Progenitor cell of endocrine pancreas (in vitro differentiated cells): ENCODE results near the gene TFF2. TPM values are rescaled to one million over a fixed set of nuclear protein-coding genes. Genes with fewer than 3 reads are reported as not detected.

Experiments
- DNase-seq: peaks from one replicate; pipeline ENCODE4 v3.0.0; 2021; ENCODE audit warnings: low spot score; ENCODE audit not compliant: unreplicated experiment
- H3K27ac Mint-ChIP-seq: 2 replicates; pipeline ENCODE4 v1.8.0; 2021; ENCODE audit warnings: mild to moderate bottlenecking, moderate library complexity, mixed read lengths
- H3K27me3 Mint-ChIP-seq: 2 replicates; pipeline ENCODE4 v1.8.0; 2021; ENCODE audit warnings: mixed read lengths
- H3K36me3 Mint-ChIP-seq: 2 replicates; pipeline ENCODE4 v1.8.0; 2022; ENCODE audit warnings: mixed read lengths; ENCODE audit not compliant: insufficient read depth
- H3K4me1 Mint-ChIP-seq: 2 replicates; pipeline ENCODE4 v1.8.0; 2021; ENCODE audit warnings: low read depth, mixed read lengths
- H3K4me3 Mint-ChIP-seq: 2 replicates; pipeline ENCODE4 v1.8.0; 2021; ENCODE audit warnings: low read depth, mild to moderate bottlenecking, moderate library complexity, mixed read lengths
- H3K9me3 Mint-ChIP-seq: 2 replicates; pipeline ENCODE4 v1.8.0; 2021; ENCODE audit warnings: low read depth, mixed read lengths
- CTCF ChIP-seq: fragments of 200-600 bp; sonication (generic); IDR thresholded peaks from one replicate; pipeline ENCODE4 v1.5.0; 2021; ENCODE audit warnings: antibody characterized with exemption, mild to moderate bottlenecking; ENCODE audit not compliant: unreplicated experiment
- total RNA-seq: library from RNA; stranded (reverse); gene quantifications from 2 replicates; pipeline ENCODE4 v1.2.1, GENCODE V29; 2021

The TFF2 gene
- total RNA-seq, 1 donor from 2014 or later: not detected

GRCh38 chr21:42303443-42303842 lies 47.4 kb downstream of the TFF2 start:
- Mint-ChIP-seq H3K36me3 (no peaks in the 10 kb centered on the region), H3K9me3 (no peaks in the 10 kb centered on the region), H3K4me3 (no peak overlapping the region), H3K27ac (no peak overlapping the region), H3K4me1 (no peaks in the 10 kb centered on the region), H3K27me3 (peaks cover 12% of the 10 kb centered on the region)
- no peak for DNase-seq
- TF ChIP-seq CTCF: no peak

GRCh38 chr21:42302794-42303193 lies 48.0 kb downstream of the TFF2 start:
- TF ChIP-seq CTCF: no peak
- DNase-seq: no peak
- H3K27ac Mint-ChIP-seq: no peak overlapping the region
- no peaks in the 10 kb centered on the region for H3K4me1 Mint-ChIP-seq
- no peaks in the 10 kb centered on the region for H3K36me3 Mint-ChIP-seq
- peaks cover 16% of the 10 kb centered on the region for H3K27me3 Mint-ChIP-seq
- no peaks in the 10 kb centered on the region for H3K9me3 Mint-ChIP-seq
- no peak overlapping the region for H3K4me3 Mint-ChIP-seq

GRCh38 chr21:42302076-42302650 lies 48.6 kb downstream of the TFF2 start:
- Mint-ChIP-seq H3K9me3 (no peaks in the 10 kb centered on the region), H3K27me3 (peaks cover 19% of the 10 kb centered on the region), H3K4me3 (no peak overlapping the region), H3K4me1 (no peaks in the 10 kb centered on the region), H3K36me3 (peaks cover 1% of the 10 kb centered on the region), H3K27ac (no peak overlapping the region)
- no peak for DNase-seq
- TF ChIP-seq CTCF: no peak

- Mint-ChIP-seq H3K4me1 (no peaks in the 10 kb centered on the region), H3K27me3 (peaks cover 19% of the 10 kb centered on the region), H3K9me3 (no peaks in the 10 kb centered on the region), H3K36me3 (peaks cover 2% of the 10 kb centered on the region), H3K4me3 (no peak overlapping the region), H3K27ac (no peak overlapping the region)
- TF ChIP-seq CTCF: no peak
- DNase-seq: no peak
Measured at GRCh38 chr21:42301371-42302075, 49.3 kb downstream of the TFF2 start.

- TF ChIP-seq CTCF: no peak
- DNase-seq: no peak
- Mint-ChIP-seq H3K4me1 (no peaks in the 10 kb centered on the region), H3K4me3 (no peak overlapping the region), H3K27me3 (peaks cover 24% of the 10 kb centered on the region), H3K36me3 (peaks cover 2% of the 10 kb centered on the region), H3K9me3 (no peaks in the 10 kb centered on the region), H3K27ac (no peak overlapping the region)
Measured at GRCh38 chr21:42300956-42301355, 49.8 kb downstream of the TFF2 start.
